ENCODE results near the gene TMEM81. TPM values are rescaled to one million over a fixed set of nuclear protein-coding genes. Genes with fewer than 3 reads are reported as not detected.

TMEM81 gene
- polyA plus RNA-seq, 1 of the 3 experiments (the other 2 are of a cell fraction) = 1.8 TPM

GRCh38 chr1:205065666-205066065 lies 18.6 kb downstream of the TMEM81 start:
- Histone ChIP-seq H3K9me2 (no peaks in the 10 kb centered on the region), H2AFZ (ENCODE audit: low read depth) (no peak overlapping the region), H3F3A (replicated peaks; ENCODE audit: insufficient read depth) (no peaks in the 10 kb centered on the region), H3K27ac (ENCODE audit: low read depth in 2 of 2, low read length in 1 of 2) (no peak overlapping the region), H3K4me3 (ENCODE audit: low read depth in 2 of 2, low read length in 1 of 2) (no peak overlapping the region), H3K36me3 (replicated peaks in 1 of 2; ENCODE audit: control insufficient read depth in 1 of 2, insufficient read depth in 2 of 2, low read length in 1 of 2) (no peaks in the 10 kb centered on the region), H3K9me3 (no peaks in the 10 kb centered on the region), H3K4me1 (ENCODE audit: control insufficient read depth in 1 of 2, insufficient read depth in 2 of 2, low read depth in 1 of 2, low read length in 1 of 2) (peaks cover 0 to 5% of the 10 kb centered on the region in 2 experiments; a peak in 1 of 4 replicates), H3K4me2 (no peak overlapping the region), H3K27me3 (ENCODE audit: insufficient read depth) (no peaks in the 10 kb centered on the region), H4K20me1 (ENCODE audit: insufficient read depth) (no peaks in the 10 kb centered on the region), H3K9ac (no peak overlapping the region), H3K79me2 (ENCODE audit: insufficient read depth) (no peaks in the 10 kb centered on the region)
- DNase-seq = peak; percentile 12
- TF ChIP-seq SIN3A (IDR thresholded peaks at IDR 0.05; ENCODE audit: borderline replicate concordance, low read depth, low read length) (no peak), GATA2 (CRISPR knock-in tag; IDR thresholded peaks at IDR 0.05) (no peak)
- WGBS (ENCODE audit: low lambda C conversion rate) = 84% methylated on average over 8 of the region's 14 CpGs
- ChIA-PET CTCF (interaction anchor here (0.9 to 6.9 kb wide), 8 partner anchors 10 to 258 kb away, joined by 3 to 55 read pairs (median 4); no protein-coding TSS in a partner anchor), POLR2A (interaction anchor here (0.6 kb wide), 1 partner anchor 81 kb away, joined by 3 read pairs; no protein-coding TSS in a partner anchor)

- no peak for TF ChIP-seq SMC3 (IDR thresholded peaks at IDR 0.05; ENCODE audit: low read depth, low read length)
- no peak for TF ChIP-seq RAD21 (IDR thresholded peaks at IDR 0.05; ENCODE audit: low read length)
- TF ChIP-seq EZH2phosphoT487 (IDR thresholded peaks at IDR 0.05; ENCODE audit: borderline replicate concordance, low read depth) = no peak
- TF ChIP-seq FOXJ3 (CRISPR knock-in tag; IDR thresholded peaks at IDR 0.05) = no peak
- TF ChIP-seq ELF1 (IDR thresholded peaks at IDR 0.05) = no peak
- TF ChIP-seq MXI1 (IDR thresholded peaks at IDR 0.05; ENCODE audit: low read depth, low read length) = no peak
- TF ChIP-seq ZBTB33 (IDR thresholded peaks at IDR 0.05; ENCODE audit: borderline replicate concordance, low read depth) = no peak
- no peak for TF ChIP-seq IRF3 (IDR thresholded peaks at IDR 0.05; ENCODE audit: low read depth, low read length)
- TF ChIP-seq RFX5 (IDR thresholded peaks at IDR 0.05; ENCODE audit: low read length) = no peak
- no peak for TF ChIP-seq USF1 (IDR thresholded peaks at IDR 0.05; ENCODE audit: borderline replicate concordance, low read depth)
- TF ChIP-seq RCOR1 (IDR thresholded peaks at IDR 0.05; ENCODE audit: low read length) = no peak
- no peak for TF ChIP-seq TAF1 (IDR thresholded peaks at IDR 0.05; ENCODE audit: borderline replicate concordance, low read depth, low read length)
- no peak for TF ChIP-seq MEF2A (IDR thresholded peaks at IDR 0.05; ENCODE audit: borderline replicate concordance, low read depth)
- no peaks in the 10 kb centered on the region for H3F3A ChIP-seq (replicated peaks; ENCODE audit: insufficient read depth)
- no peaks in the 10 kb centered on the region for H3K9me2 ChIP-seq
- H3K4me3 ChIP-seq (ENCODE audit: low read depth in 2 of 2, low read length in 1 of 2) = no peak overlapping the region
- CTCF ChIA-PET = interaction anchor here (2.4 to 18.8 kb wide), 5 partner anchors 25 to 257 kb away, joined by 9 to 756 read pairs (median 55); partner anchors contain the start of gene CNTN2
- POLR2A ChIA-PET = no interaction called here
- H3K27me3 ChIP-seq (ENCODE audit: insufficient read depth) = no peaks in the 10 kb centered on the region
- DNase-seq = no peak
- H3K9ac ChIP-seq = no peak overlapping the region
- H4K20me1 ChIP-seq (ENCODE audit: insufficient read depth) = no peaks in the 10 kb centered on the region
- H3K27ac ChIP-seq (ENCODE audit: low read depth in 2 of 2, low read length in 1 of 2) = no peak overlapping the region
- no peaks in the 10 kb centered on the region for H3K79me2 ChIP-seq (ENCODE audit: insufficient read depth)
- H2AFZ ChIP-seq (ENCODE audit: low read depth) = no peak overlapping the region
- H3K4me2 ChIP-seq = no peak overlapping the region
- 67% methylated on average over 9 of the region's 9 CpGs for WGBS (ENCODE audit: low lambda C conversion rate)
- no peaks in the 10 kb centered on the region for H3K36me3 ChIP-seq (replicated peaks in 1 of 2; ENCODE audit: control insufficient read depth in 1 of 2, insufficient read depth in 2 of 2, low read length in 1 of 2)
- H3K4me1 ChIP-seq (ENCODE audit: control insufficient read depth in 1 of 2, insufficient read depth in 2 of 2, low read depth in 1 of 2, low read length in 1 of 2) = peaks cover 0 to 5% of the 10 kb centered on the region in 2 experiments; a peak in 1 of 4 replicates
- no peaks in the 10 kb centered on the region for H3K9me3 ChIP-seq
These were observed 19.4 kb downstream of the TMEM81 start for GRCh38 chr1:205064741-205065316.

All from SK-N-SH (cell line).